Adipose tissue (tissue), 3 donors: ENCODE data around the gene MOXD1. TPM values are rescaled to one million over a fixed set of nuclear protein-coding genes. Genes with fewer than 3 reads are reported as not detected.
"Not testable (repeated sequence)": the region's sequence is repeated elsewhere in the genome, so short reads cannot be mapped to it uniquely, and the experiment has no call there.

Experiments used
- H3K27ac ChIP-seq: one replicate; pipeline ENCODE4 v1.5.1; 2013; ENCODE audit warnings: low read depth, low read length
- WGBS, 3 donors: extraction: QIAGEN DNeasy Blood & Tissue Kit; methylation state at CpG; one replicate each; pipeline ENCODE4 v1.1.7; 2013; 5-methylcytosine and 5-hydroxymethylcytosine counted together
- polyA plus RNA-seq, 3 donors: library from polyadenylated mRNA; stranded (reverse); fragments of 200-250 nt; gene quantifications; one replicate each; pipeline ENCODE4 v1.2.3, GENCODE V29; 2013
- donor health status: healthy with polysubstance abuse.
- donor health status: Bipolar disorder and iron deficiency.
- donor health status: healthy.

The MOXD1 gene
- polyA plus RNA-seq, 3 donors, result 0.16 to 1.3 (median 0.33) TPM

DNA sequence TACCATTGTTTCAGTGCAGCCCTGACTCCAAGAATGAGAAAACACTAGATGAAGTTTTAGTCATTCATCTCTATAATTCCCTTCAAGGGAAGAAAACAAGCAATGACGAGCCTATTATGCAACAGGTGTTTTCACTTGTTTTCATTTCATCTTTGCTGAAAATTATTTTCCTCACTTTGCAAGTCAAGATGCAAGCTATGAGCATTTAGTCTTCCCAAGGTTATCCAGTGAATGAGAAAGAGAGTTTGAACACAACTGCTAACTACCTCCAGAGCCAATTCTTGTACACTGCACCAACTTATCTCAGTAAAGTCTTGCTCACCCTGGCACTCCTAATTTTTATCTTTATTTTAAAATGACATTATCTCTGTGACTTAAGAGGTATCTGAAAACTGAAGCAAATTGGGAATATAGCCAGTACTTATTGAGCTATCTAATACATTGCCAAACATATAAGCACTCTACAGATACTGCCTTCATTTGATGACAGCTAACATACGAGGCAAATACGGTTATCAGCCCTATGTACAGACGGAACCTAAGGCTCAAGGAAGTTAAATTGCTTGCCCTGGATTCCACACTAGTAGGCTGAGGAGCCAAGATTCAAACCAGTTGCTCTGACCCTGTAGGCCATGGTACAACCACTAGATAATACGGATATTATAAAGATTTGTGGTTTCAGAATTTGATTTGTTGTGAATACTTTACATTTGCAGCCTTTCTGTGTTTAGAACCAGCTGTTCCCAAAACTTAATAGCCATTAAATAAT lies 36.8 kb downstream of the MOXD1 start:
- H3K27ac ChIP-seq, result no peak overlapping the region
- WGBS, 3 donors, result 49 to 79% (median 78%) methylated on average over 5 of the region's 5 CpGs

GRCh38 chr6:132362442-132363185 lies 38.7 kb downstream of the MOXD1 start:
- no peak overlapping the region for H3K27ac ChIP-seq
- 49 to 54% (median 52%) methylated on average over 6 of the region's 6 CpGs for whole genome bisulfite sequencing, 3 donors

DNA sequence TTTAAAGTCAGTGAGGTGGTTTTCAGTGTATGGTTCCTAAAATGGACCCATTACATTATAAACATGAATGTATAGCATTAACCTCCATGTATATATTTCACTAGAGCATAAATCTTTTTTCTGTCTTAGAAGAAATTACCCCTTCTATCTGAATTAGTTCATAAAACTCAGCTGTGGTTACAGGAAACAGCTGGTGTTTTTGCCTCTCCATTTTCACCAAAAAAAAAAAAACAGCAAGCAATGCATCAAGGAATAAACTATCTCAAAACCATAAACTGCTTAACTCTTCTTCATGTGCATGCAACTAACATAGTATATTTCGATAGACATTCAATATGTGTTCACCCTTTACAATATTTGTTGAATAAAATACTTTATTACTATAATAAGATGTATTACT lies 40.2 kb downstream of the MOXD1 start:
- WGBS, 3 donors, result 79 to 82% (median 81%) methylated on average over 1 of the region's 1 CpG
- no peak overlapping the region for H3K27ac ChIP-seq

- no peak overlapping the region for H3K27ac ChIP-seq
- WGBS, 3 donors, result 73 to 84% (median 78%) methylated on average over 2 of the region's 2 CpGs
These were observed 41.4 kb downstream of the MOXD1 start for GRCh38 chr6:132359886-132360285.

DNA sequence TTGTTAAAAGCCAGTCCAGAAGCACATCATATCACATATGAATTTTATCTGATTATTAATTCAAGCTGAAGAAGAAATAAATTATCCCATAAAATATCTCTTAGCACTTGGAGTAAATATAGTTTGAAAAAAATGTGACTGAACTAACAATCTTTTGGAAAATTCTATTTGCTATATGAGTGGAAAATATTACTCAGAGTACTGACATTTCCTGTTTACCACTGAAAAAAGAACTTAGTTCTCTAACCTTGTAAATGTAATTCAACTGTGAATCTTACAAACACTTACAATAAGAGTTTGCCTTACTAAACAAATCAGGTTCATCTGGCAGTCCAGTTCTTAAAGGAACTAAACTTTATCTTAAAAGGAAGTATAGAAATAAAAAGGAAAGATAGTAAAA lies 44.2 kb downstream of the MOXD1 start:
- H3K27ac ChIP-seq, result no peak overlapping the region

DNA sequence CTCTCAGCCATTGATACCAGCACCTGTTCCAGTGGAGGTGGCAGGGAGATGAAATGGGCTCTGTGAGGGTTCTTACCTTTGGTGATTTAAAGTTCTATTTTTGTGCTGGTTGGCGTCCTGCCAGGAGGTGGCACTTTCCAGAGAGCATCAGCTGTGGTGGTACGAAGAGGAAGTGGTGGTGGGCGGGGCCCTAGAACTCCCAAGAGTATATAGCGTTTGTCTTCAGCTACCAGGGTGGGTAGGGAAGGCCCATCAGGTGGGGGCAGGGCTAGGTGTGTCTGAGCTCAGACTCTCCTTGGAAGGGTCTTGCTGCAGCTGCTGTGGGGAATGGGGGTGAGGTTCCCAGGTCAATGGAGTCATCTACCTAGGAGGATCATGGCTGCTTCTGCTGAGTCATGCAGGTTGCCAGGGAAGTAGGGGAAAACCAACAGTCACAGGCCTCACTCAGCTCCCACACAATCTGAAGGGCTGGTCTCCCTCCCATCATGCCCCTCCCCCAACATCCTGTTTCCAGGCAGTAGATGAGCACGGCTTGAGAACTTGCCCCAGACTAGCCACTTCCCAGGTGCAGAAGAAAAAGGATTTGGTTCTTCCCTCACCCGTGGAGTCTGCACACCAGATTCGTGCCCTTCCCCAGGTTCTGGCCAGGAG lies 46.6 kb downstream of the MOXD1 start:
- WGBS, 3 donors, result 68 to 84% (median 73%) methylated on average over 7 of the region's 7 CpGs
- H3K27ac ChIP-seq, result no peak overlapping the region

DNA sequence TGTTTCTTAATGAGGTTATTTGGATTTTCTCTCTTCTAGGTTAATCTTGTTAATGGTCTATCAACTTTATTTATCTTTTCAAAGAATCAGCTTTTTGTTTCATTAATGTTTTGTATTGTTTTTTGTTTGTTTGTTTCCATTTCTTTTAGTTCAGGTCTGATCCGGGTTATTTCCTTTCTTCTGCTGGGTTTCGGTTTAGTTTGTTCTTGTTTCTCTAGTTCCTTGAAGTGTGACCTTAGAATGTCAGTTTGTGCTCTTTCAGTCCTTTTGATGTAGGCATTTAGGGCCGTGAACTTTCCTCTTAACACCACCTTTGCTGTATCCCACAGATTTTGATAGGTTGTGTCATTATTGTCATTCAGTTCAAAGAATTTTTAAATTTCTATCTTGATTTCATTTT lies 49.3 kb downstream of the MOXD1 start:
- not testable (repeated sequence) for H3K27ac ChIP-seq
- WGBS, 3 donors, result 50 to 87% (median 77%) methylated on average over 3 of the region's 3 CpGs

DNA sequence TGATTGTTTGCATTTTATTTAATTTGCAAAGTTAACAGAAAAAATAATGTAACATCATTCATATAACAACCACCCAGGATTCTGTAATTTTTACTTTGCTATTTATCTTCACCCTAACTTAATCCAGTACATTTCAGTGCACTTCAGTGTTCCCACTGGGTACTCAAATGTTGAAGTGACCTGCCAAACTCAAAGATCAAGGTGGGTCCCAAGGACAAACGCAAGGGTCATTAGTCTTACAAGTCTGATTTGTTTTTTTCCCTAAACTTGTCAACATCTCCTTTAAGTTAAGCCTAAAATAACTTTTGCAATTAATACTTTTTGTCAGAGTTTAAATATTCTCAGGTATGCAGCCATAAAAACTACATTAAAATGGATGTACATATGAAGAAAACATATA lies 53.0 kb downstream of the MOXD1 start:
- no peak overlapping the region for H3K27ac ChIP-seq
- 65 to 78% (median 74%) methylated on average over 1 of the region's 1 CpG for WGBS, 3 donors

DNA sequence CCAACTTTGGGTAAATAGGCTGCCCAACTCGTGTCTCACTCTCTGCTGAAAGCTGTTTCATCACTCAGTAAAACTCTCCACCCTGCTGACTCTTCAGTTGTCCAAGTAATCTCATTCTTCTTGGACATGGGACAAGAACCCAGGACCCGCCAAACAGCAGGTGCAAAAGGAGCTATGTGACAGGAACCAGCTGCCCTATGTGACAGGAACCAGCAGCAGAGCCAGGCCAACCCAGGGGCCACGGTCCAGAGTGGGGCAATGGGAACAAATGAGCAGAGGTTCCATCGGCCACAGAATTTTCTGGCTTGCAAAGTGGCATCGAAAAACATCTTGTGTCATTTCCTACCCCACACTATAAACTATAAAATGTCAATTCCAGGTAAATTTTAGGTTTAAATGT lies 56.5 kb downstream of the MOXD1 start:
- 79 to 82% (median 81%) methylated on average over 5 of the region's 5 CpGs for WGBS, 3 donors
- H3K27ac ChIP-seq, result no peak overlapping the region

DNA sequence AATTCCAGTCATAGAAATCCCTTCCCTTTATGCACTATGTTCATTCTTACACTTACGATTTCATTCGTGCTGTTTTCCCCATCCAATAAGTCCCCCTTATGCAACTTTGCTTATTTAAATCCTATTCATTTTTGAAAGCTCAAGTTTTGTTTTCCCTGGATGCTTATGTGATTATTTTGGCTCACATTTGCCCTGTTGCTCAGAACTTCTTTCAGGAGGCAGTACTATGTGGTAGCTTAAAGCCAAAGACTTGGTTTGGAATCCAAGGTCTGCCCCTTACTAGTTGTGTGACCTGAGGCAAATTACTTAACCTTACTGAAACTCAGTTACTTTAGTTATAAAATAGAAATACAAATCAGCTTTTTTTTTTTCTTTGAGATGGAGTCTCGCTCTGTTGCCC lies 59.6 kb downstream of the MOXD1 start:
- no peak overlapping the region for H3K27ac ChIP-seq
- 90 to 94% (median 93%) methylated on average over 3 of the region's 3 CpGs for WGBS, 3 donors

DNA sequence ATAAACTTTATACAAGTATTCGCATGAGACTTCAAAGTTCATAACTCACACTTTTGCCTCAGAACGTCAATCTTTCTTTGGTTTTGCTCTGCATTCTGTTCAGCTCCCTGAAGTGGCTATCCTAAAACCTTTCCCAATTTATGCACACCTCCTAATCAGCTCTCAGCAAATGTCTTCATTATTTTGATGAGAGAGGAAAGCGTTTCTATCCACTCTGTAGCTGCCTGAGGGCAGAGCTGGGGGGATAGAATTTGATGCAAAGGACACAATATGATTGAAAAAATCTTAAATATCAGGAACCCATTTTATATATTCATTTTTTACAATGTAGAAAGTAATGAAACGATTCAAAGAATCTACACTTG lies 66.8 kb downstream of the MOXD1 start:
- no peak overlapping the region for H3K27ac ChIP-seq
- WGBS, 3 donors, result 43 to 49% (median 49%) methylated on average over 4 of the region's 4 CpGs

- H3K27ac ChIP-seq, result no peak overlapping the region
- 27 to 79% (median 65%) methylated on average over 6 of the region's 6 CpGs for WGBS, 3 donors
These were observed 67.4 kb downstream of the MOXD1 start for GRCh38 chr6:132333639-132334520.

DNA sequence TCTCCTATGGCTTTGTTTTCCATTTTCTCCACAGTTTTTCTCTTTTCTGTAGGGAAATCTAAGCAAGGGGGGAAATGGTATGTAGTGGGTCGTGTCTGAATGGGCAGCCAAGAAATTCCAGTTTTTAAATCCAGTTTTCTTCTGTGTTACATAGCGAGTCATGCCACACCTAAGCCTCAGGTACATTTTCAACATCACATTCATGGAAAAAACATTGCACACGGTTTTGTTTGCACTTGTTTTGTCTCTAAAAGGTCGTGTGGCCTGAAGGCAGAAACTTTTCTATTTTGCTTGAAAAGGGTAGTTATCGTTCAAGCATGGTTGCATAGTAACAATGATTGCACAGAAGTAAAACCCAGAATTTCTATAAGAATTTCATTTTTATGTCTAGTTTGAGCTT lies 70.5 kb downstream of the MOXD1 start:
- no peak overlapping the region for H3K27ac ChIP-seq
- 62 to 78% (median 77%) methylated on average over 5 of the region's 5 CpGs for WGBS, 3 donors

GRCh38 chr6:132322398-132322797 lies 78.9 kb downstream of the MOXD1 start:
- 38 to 86% (median 49%) methylated on average over 2 of the region's 2 CpGs for WGBS, 3 donors
- H3K27ac ChIP-seq, result no peak overlapping the region

GRCh38 chr6:132320007-132320406 lies 81.3 kb downstream of the MOXD1 start:
- no peak overlapping the region for H3K27ac ChIP-seq

- 93 to 94% (median 94%) methylated on average over 1 of the region's 1 CpG for WGBS, 3 donors
- H3K27ac ChIP-seq, result no peak overlapping the region
These were observed 84.3 kb downstream of the MOXD1 start for GRCh38 chr6:132316970-132317369.

GRCh38 chr6:132314432-132314831 lies 86.8 kb downstream of the MOXD1 start:
- 26 to 62% (median 60%) methylated on average over 3 of the region's 3 CpGs for WGBS, 3 donors
- no peak overlapping the region for H3K27ac ChIP-seq

DNA sequence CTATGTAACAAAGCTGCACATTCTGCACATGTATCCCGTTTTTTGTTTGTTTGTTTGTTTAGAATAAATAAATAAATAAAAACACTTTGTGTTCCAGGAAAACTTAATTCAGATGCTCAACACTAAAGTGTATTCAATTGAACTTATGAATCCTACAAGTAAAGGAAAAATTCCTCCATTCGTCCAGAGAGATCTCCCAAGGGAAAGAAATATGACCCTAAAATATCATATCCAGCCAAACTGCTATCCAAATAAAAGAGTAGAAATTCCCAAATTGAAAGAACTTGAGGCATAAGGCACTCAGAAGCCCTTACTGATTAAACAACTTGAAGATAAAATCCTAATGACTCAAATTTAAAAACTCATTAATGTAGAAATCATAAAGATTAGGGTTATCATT lies 90.4 kb downstream of the MOXD1 start:
- H3K27ac ChIP-seq, result no peak overlapping the region
- 50 to 63% (median 54%) methylated on average over 2 of the region's 2 CpGs for WGBS, 3 donors

DNA sequence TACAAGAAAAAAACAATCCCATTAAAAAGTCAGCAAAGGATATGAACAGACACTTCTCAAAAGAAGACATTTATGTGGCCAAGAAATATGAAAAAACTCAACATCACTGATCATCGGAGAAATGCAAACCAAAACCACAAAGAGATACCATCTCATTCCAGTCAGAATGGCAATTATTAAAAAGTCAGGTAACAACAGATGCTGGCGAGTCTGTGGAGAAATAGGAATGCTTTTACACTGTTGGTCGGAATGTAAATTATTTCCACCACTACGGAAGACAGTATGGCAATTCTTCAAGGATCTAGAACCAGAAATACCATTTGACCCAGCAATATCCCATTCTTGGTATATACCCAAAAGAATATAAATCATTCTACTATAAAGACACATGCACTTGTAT lies 91.1 kb downstream of the MOXD1 start:
- 87 to 95% (median 88%) methylated on average over 4 of the region's 4 CpGs for WGBS, 3 donors
- H3K27ac ChIP-seq, result not testable (repeated sequence)
